Left ventricle myocardium inferior (tissue), 1 donor: Measurements from ENCODE around the gene CLEC11A. TPM values are rescaled to one million over a fixed set of nuclear protein-coding genes. Genes with fewer than 3 reads are reported as not detected.

ENCODE experiments used
- DNase-seq: peaks from one replicate; pipeline ENCODE4 v3.0.0-alpha.2; 2020
- H3K27ac ChIP-seq: fragments of 200-600 bp; replicated peaks from 2 replicates; pipeline ENCODE4 v1.8.0; 2021
- H3K27me3 ChIP-seq: fragments of 200-600 bp; 2 replicates; pipeline ENCODE4 v1.8.0; 2021; ENCODE audit warnings: low read depth
- H3K36me3 ChIP-seq: fragments of 200-600 bp; 2 replicates; pipeline ENCODE4 v1.8.0; 2021
- H3K4me1 ChIP-seq: fragments of 200-600 bp; 2 replicates; pipeline ENCODE4 v1.8.0; 2021
- H3K4me3 ChIP-seq: fragments of 200-600 bp; 2 replicates; pipeline ENCODE4 v1.8.0; 2021; ENCODE audit warnings: mild to moderate bottlenecking, moderate library complexity
- H3K9me3 ChIP-seq: fragments of 200-600 bp; replicated peaks from 2 replicates; pipeline ENCODE4 v1.8.0; 2021
- CTCF ChIP-seq: fragments of 200-600 bp; IDR thresholded peaks from 2 replicates; pipeline ENCODE4 v1.8.0; 2021; ENCODE audit warnings: antibody characterized with exemption, mild to moderate bottlenecking, borderline replicate concordance
- intact Hi-C: fragments of 100-400 bp; cut with micrococcal nuclease; formaldehyde crosslinking; loops from one replicate; pipeline ENCODE4 v1.11.0; 2022
- total RNA-seq: library from RNA; stranded (reverse); fragmentation: NEBNext Ultra II Directional; extraction: Animal tissue kit (Norgen Biotek cat#: 25700); gene quantifications from one replicate; pipeline ENCODE4 v1.2.1, GENCODE V29; 2021
- donor health status: DM: no; HTN: yes; CAD: no; lungs with severe emphysema.

The CLEC11A gene
- total RNA-seq, 1 donor from 2014 or later: 6.2 TPM

GRCh38 chr19:50725218-50725910 lies 2.2 kb downstream of the CLEC11A start:
- no peak for DNase-seq
- H3K36me3 ChIP-seq: no peaks in the 10 kb centered on the region
- peak overlapping the region; percentile 73 for H3K4me3 ChIP-seq
- H3K9me3 ChIP-seq: no peaks in the 10 kb centered on the region
- intact Hi-C loops: no loop called here
- no peak for TF ChIP-seq CTCF
- peak overlapping the region; percentile 69 for H3K27ac ChIP-seq
- H3K4me1 ChIP-seq: peaks cover 24% of the 10 kb centered on the region
- H3K27me3 ChIP-seq: peaks cover 87% of the 10 kb centered on the region

- no peak for DNase-seq
Observed at GRCh38 chr19:50725911-50726230, 2.7 kb downstream of the CLEC11A start.

GRCh38 chr19:50728084-50728737 lies 5.0 kb downstream of the CLEC11A start:
- peaks cover 87% of the 10 kb centered on the region for H3K27me3 ChIP-seq
- H3K36me3 ChIP-seq: no peaks in the 10 kb centered on the region
- peak; percentile 76 for DNase-seq
- H3K27ac ChIP-seq: no peak overlapping the region
- no peaks in the 10 kb centered on the region for H3K9me3 ChIP-seq
- intact Hi-C loops: no loop called here
- TF ChIP-seq CTCF: no peak
- H3K4me3 ChIP-seq: peak overlapping the region; percentile 16
- H3K4me1 ChIP-seq: peaks cover 24% of the 10 kb centered on the region

More at GRCh38 chr19:50725911-50726230, 2.7 kb downstream of the CLEC11A start:
- Histone ChIP-seq H3K4me3 (peak overlapping the region; percentile 73), H3K27ac (no peak overlapping the region), H3K27me3 (peaks cover 87% of the 10 kb centered on the region), H3K9me3 (no peaks in the 10 kb centered on the region), H3K4me1 (peaks cover 24% of the 10 kb centered on the region), H3K36me3 (no peaks in the 10 kb centered on the region)
- intact Hi-C loops: no loop called here
- no peak for TF ChIP-seq CTCF

GRCh38 chr19:50729894-50730293 lies 6.7 kb downstream of the CLEC11A start:
- Histone ChIP-seq H3K27me3 (peaks cover 87% of the 10 kb centered on the region), H3K4me3 (no peak overlapping the region), H3K9me3 (no peaks in the 10 kb centered on the region), H3K36me3 (no peaks in the 10 kb centered on the region), H3K4me1 (peaks cover 10% of the 10 kb centered on the region), H3K27ac (no peak overlapping the region)
- no peak for DNase-seq
- intact Hi-C loops: no loop called here
- TF ChIP-seq CTCF: no peak

- H3K27me3 ChIP-seq: peaks cover 100% of the 10 kb centered on the region
- H3K4me3 ChIP-seq: no peak overlapping the region
- intact Hi-C loops: no loop called here
- no peaks in the 10 kb centered on the region for H3K36me3 ChIP-seq
- H3K9me3 ChIP-seq: no peaks in the 10 kb centered on the region
- H3K27ac ChIP-seq: no peak overlapping the region
- no peak for DNase-seq
- H3K4me1 ChIP-seq: no peaks in the 10 kb centered on the region
- no peak for TF ChIP-seq CTCF
Observed at GRCh38 chr19:50735869-50736268, 12.7 kb downstream of the CLEC11A start.
